ENCODE measurements around the gene C14orf180. TPM values are rescaled to one million over a fixed set of nuclear protein-coding genes. Genes with fewer than 3 reads are reported as not detected.
A peak's percentile ranks its signal among the peaks of the same experiment; 100 is the strongest.

The C14orf180 gene
- total RNA-seq: 100 to 1,000 TPM in 3 of 4 donors, 10 to 100 TPM in 1; 56.5 to 117 (median 104) TPM
- 153 TPM for polyA plus RNA-seq
- long read RNA-seq, donor 1, transcript C14orf180-201 (5 exons, 1,455 nt): minor isoform, 23 of 197 reads
- long read RNA-seq, donor 1, transcript C14orf180-203 (5 exons, 2,551 nt): major isoform, 95 of 197 reads
- long read RNA-seq, donor 1, transcript C14orf180-202 (5 exons, 2,009 nt): minor isoform, 5 of 197 reads
- long read RNA-seq, donor 1, partial matches to known transcripts: 53 of 197 reads
- long read RNA-seq, donor 1, other reads (novel, unspliced or antisense): 21 of 197 reads
- long read RNA-seq, donor 2, transcript C14orf180-203 (5 exons, 2,551 nt): major isoform, 27 of 85 reads
- long read RNA-seq, donor 2, transcript C14orf180-201 (5 exons, 1,455 nt): minor isoform, 5 of 85 reads
- long read RNA-seq, donor 2, partial matches to known transcripts: 32 of 85 reads
- long read RNA-seq, donor 2, other reads (novel, unspliced or antisense): 21 of 85 reads
- long read RNA-seq, donor 3, transcript C14orf180-201 (5 exons, 1,455 nt): minor isoform, 56 of 874 reads
- long read RNA-seq, donor 3, transcript C14orf180-202 (5 exons, 2,009 nt): minor isoform, 24 of 874 reads
- long read RNA-seq, donor 3, transcript C14orf180-203 (5 exons, 2,551 nt): major isoform, 493 of 874 reads
- long read RNA-seq, donor 3, partial matches to known transcripts: 182 of 874 reads
- long read RNA-seq, donor 3, other reads (novel, unspliced or antisense): 119 of 874 reads
- long read RNA-seq, donor 4, transcript C14orf180-203 (5 exons, 2,551 nt): major isoform, 75 of 152 reads
- long read RNA-seq, donor 4, transcript C14orf180-202 (5 exons, 2,009 nt): minor isoform, 7 of 152 reads
- long read RNA-seq, donor 4, transcript C14orf180-201 (5 exons, 1,455 nt): minor isoform, 11 of 152 reads
- long read RNA-seq, donor 4, partial matches to known transcripts: 36 of 152 reads
- long read RNA-seq, donor 4, other reads (novel, unspliced or antisense): 23 of 152 reads

DNA sequence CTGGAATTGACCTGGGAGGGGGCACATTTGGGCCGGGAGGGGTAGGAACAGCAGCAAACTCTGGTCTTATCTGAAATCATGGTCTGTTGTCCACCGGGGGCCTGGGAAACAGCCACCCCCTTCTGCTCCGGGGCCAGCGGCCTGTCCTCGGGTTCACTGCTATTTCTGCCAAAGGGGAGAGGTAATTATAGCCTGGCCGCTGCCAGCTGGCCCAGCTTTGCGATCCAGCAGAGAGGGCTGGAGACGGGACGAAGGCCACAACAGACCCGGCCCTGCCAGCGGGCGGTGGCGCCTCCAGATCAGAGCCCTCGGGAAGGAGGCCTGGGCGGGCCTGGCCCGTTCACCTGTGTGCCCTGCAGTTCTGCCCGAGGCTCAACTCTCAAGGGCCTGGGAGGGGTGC, at the start of gene C14orf180:
TSS of gene C14orf180 (plus strand) at position 258 of the 400 bp plus-strand sequence. CDS start 6,667 bp downstream, outside the sequence.
- DNase-seq (peak; percentile 68 to 93 (median 91)), ATAC-seq (peak; percentile 25 to 39)
- intact Hi-C loops (cut with DNase I): no loop called here
- WGBS: 31% methylated on average over 17 of the region's 17 CpGs
- Histone ChIP-seq H3K4me3 (ENCODE audit: low read length) (peak within 1 kb of the TSS; percentile 16), H3K27ac (ENCODE audit: low read length) (peak within 1 kb of the TSS; percentile 79), H3K27me3 (ENCODE audit: control insufficient read depth, insufficient read depth) (no peaks in the 10 kb centered on the region), H3K4me1 (ENCODE audit: control insufficient read depth, insufficient read depth, low read length) (peaks cover 16% of the 10 kb centered on the region), H3K9me3 (ENCODE audit: control insufficient read depth, low read length) (no peaks in the 10 kb centered on the region)

DNA sequence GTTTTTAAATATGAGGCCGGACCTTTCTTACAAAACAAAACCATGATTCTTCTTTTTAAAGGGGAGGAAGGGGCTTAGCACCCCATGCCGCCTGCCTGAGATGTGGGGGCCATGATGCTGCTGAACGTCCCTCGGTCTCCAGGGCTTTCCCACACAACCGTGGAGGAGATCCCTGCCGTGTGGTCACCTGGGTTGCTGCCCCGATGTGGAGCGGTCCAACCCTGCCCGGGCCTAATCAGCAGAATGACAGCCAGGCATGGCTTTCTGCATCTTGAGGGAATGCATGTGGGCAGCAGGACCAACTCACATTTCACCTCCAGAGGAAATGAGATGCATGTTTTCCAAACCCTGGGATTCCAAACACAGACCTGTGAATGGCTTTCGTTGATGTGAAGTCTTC, 48.9 kb upstream of the C14orf180 start:
- 65% methylated on average over 10 of the region's 10 CpGs for WGBS

DNA sequence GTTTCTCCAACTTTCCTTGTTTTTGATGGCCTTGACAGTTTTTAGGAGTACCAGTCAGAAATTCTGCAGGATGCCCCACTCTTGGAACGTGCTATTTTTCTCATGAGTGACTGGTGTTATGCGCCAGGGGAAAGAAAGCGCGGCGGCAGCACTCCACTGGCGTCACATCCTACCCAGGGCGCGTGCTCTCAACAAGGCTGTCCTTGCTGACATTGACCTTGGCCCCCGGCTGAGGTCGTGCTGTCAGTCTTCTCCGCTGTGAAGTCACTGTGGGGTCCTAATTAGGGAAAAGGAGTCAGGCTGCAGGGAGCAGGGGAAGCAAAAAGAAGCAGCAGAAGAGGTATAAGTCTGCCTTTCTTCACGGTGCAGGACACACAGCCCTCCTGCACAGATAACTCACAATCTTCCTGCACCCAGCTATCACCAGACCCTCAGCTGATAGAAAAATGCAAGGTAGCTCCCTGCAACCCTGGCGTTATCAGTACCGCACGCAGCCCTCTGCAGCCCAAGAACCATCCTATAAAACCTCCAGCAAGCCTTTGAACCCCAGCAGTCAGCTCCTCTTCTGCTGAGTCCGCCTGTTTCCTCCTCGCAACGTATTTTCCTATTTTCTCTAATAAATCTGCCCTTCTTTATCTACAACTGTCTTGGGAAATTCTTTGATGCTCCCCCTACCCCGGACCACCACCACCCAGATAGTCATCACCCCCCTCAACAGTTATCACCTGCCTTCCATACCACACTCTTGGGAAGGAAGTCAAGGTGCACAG, 48.0 kb upstream of the C14orf180 start:
- intact Hi-C loops (cut with DNase I): no loop called here
- Histone ChIP-seq H3K4me1 (ENCODE audit: control insufficient read depth, insufficient read depth, low read length) (no peaks in the 10 kb centered on the region), H3K4me3 (ENCODE audit: low read length) (no peak overlapping the region), H3K27ac (ENCODE audit: low read length) (no peak overlapping the region), H3K27me3 (ENCODE audit: control insufficient read depth, insufficient read depth) (no peaks in the 10 kb centered on the region), H3K9me3 (ENCODE audit: control insufficient read depth, low read length) (no peaks in the 10 kb centered on the region)
- DNase-seq (no peak), ATAC-seq (no peak)
- WGBS: 48% methylated on average over 19 of the region's 19 CpGs

More for the DNA sequence above, 48.9 kb upstream of the C14orf180 start:
- Histone ChIP-seq H3K27ac (ENCODE audit: low read length) (no peak overlapping the region), H3K4me3 (ENCODE audit: low read length) (no peak overlapping the region), H3K27me3 (ENCODE audit: control insufficient read depth, insufficient read depth) (no peaks in the 10 kb centered on the region), H3K4me1 (ENCODE audit: control insufficient read depth, insufficient read depth, low read length) (no peaks in the 10 kb centered on the region), H3K9me3 (ENCODE audit: control insufficient read depth, low read length) (no peaks in the 10 kb centered on the region)
- intact Hi-C loops (cut with DNase I): no loop called here
- ATAC-seq (no peak), DNase-seq (no peak)

DNA sequence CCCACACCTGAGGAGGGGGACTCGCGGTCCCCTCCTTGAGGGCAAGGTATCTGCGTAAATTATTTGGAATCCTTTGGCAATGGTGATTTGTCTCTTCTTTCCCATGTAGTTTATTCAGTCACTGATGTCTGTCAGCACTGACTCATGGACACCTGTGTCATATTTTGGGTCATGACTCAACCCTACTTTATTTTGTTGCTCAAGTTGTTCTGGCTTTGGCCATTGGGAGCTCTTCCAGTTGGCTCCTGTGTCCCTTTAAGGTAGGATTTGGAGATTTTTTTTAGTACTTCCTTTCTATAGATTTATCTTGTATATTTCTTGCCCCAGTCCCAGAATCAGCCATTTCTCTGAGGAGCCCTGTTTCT, 47.4 kb upstream of the C14orf180 start:
- Histone ChIP-seq H3K27ac (ENCODE audit: low read length) (no peak overlapping the region), H3K27me3 (ENCODE audit: control insufficient read depth, insufficient read depth) (no peaks in the 10 kb centered on the region), H3K4me3 (ENCODE audit: low read length) (no peak overlapping the region), H3K4me1 (ENCODE audit: control insufficient read depth, insufficient read depth, low read length) (no peaks in the 10 kb centered on the region), H3K9me3 (ENCODE audit: control insufficient read depth, low read length) (no peaks in the 10 kb centered on the region)
- 77% methylated on average over 3 of the region's 3 CpGs for WGBS
- peak in 1 of 2 donors; percentile 54 for ATAC-seq
- DNase-seq: no peak
- intact Hi-C loops (cut with DNase I): no loop called here

DNA sequence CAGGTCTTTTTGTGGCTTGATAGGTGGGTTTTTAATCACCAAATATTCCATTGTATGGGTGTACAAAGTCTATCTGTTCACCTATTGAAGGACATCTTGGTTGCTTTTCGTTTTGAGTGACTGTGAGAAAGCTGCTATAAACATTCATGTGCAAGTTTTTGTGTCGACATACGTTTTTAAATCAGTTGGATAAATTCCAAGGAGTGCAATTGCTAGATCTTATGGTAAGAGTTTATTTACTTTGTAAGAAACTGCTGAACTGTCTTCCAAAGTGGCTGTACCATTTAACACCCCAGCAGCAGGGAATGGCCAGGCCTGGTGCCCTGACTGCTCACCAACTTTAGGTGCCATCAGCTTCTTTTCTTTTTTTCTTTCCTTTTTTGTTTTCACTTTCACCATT, 45.5 kb upstream of the C14orf180 start:
- H3K9me3 ChIP-seq (ENCODE audit: control insufficient read depth, low read length): no peaks in the 10 kb centered on the region
- no peak for ATAC-seq
- no peaks in the 10 kb centered on the region for H3K27me3 ChIP-seq (ENCODE audit: control insufficient read depth, insufficient read depth)
- no peak for DNase-seq
- H3K4me1 ChIP-seq (ENCODE audit: control insufficient read depth, insufficient read depth, low read length): peaks cover 2% of the 10 kb centered on the region
- H3K4me3 ChIP-seq (ENCODE audit: low read length): no peak overlapping the region
- intact Hi-C loops (cut with DNase I): no loop called here
- H3K27ac ChIP-seq (ENCODE audit: low read length): no peak overlapping the region
- WGBS: 49% methylated on average over 3 of the region's 3 CpGs

DNA sequence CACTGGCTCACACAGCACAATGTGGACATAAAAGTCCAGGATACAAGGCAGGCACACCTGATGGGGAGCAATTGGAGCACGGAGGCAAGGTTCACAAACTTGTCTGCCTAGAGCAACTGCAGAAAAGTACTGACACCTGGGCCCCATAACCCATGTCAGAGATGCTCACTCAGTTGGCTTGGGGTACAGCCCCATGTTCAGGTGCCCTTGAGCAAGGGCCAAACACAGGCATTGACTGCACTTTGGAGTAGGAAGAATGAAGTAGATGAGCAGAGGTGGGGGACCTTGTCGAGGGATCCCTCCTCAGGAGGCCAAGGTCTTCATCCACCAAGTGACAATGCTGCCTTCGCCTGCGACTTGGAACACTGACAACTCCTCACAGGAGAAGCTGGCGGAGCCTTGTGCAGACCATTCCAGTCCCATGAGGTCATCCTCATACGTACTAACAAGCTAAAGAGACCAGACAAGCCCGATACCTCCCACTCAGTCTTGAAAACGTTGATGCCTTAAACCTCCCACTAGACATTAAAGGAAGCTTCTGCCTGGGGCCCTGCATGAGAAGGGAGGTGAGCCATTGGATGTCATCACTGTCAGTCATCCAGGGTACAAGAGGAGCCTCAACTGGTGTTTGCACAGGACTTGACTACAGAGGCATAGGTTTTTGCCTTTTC, 42.5 kb upstream of the C14orf180 start:
- Histone ChIP-seq H3K4me3 (ENCODE audit: low read length) (no peak overlapping the region), H3K4me1 (ENCODE audit: control insufficient read depth, insufficient read depth, low read length) (peaks cover 2% of the 10 kb centered on the region), H3K27ac (ENCODE audit: low read length) (no peak overlapping the region), H3K27me3 (ENCODE audit: control insufficient read depth, insufficient read depth) (no peaks in the 10 kb centered on the region), H3K9me3 (ENCODE audit: control insufficient read depth, low read length) (no peaks in the 10 kb centered on the region)
- ATAC-seq: no peak
- no peak for DNase-seq
- WGBS: 29% methylated on average over 8 of the region's 8 CpGs
- intact Hi-C loops (cut with DNase I): no loop called here

DNA sequence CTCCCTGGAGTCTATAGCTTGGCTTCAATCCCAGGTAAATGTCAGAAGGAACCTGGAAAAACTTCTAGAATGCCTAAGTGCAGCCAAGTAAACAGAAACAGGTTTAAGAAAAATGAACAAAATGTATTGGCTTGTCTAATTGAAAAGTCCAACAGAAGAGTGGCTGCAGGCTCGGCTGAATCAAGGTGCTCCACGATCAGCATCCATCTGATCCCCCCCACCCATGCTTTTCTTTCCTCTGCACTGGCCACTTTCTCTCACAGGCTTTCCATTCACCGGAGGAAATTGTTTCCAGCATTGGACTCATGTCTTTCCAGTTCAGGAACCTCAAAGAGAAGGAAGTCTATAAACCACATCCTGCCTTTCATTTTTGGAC, 42.0 kb upstream of the C14orf180 start:
- intact Hi-C loops (cut with DNase I): no loop called here
- no peak overlapping the region for H3K4me3 ChIP-seq (ENCODE audit: low read length)
- H3K27me3 ChIP-seq (ENCODE audit: control insufficient read depth, insufficient read depth): no peaks in the 10 kb centered on the region
- no peak overlapping the region for H3K27ac ChIP-seq (ENCODE audit: low read length)
- H3K4me1 ChIP-seq (ENCODE audit: control insufficient read depth, insufficient read depth, low read length): peaks cover 2% of the 10 kb centered on the region
- no peak for DNase-seq
- no peak for ATAC-seq
- WGBS: 52% methylated on average over 3 of the region's 3 CpGs
- no peaks in the 10 kb centered on the region for H3K9me3 ChIP-seq (ENCODE audit: control insufficient read depth, low read length)

DNA sequence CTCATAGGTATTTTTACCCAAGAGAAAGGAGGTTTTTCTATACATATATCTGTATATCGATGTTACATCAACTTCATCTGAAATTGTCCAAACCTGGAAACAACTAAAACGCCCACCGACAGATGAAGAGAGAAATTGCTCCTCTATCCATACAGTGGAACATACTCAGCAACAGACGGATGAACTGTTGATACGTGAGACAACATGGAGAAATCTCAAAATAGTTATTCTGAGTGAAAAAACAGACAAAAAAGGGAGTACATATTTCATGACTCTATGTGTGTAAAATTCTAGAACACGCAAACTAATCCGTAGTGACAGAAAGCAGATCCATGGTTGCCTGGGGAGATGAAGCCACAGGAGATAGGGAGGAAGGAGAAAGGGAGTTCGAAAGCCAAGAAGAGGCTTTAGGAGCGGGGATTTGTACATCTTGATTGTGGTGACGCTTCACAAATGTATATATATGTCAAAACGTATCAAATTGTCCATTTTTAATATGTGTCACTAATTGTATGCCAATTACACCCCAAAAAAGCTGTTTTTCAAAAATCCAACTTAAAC, 37.6 kb upstream of the C14orf180 start:
- H3K9me3 ChIP-seq (ENCODE audit: control insufficient read depth, low read length): no peaks in the 10 kb centered on the region
- ATAC-seq (no peak), DNase-seq (no peak)
- H3K4me3 ChIP-seq (ENCODE audit: low read length): no peak overlapping the region
- H3K4me1 ChIP-seq (ENCODE audit: control insufficient read depth, insufficient read depth, low read length): peaks cover 2% of the 10 kb centered on the region
- no peak overlapping the region for H3K27ac ChIP-seq (ENCODE audit: low read length)
- no peaks in the 10 kb centered on the region for H3K27me3 ChIP-seq (ENCODE audit: control insufficient read depth, insufficient read depth)
- intact Hi-C loops (cut with DNase I): no loop called here
- 63% methylated on average over 11 of the region's 11 CpGs for WGBS

DNA sequence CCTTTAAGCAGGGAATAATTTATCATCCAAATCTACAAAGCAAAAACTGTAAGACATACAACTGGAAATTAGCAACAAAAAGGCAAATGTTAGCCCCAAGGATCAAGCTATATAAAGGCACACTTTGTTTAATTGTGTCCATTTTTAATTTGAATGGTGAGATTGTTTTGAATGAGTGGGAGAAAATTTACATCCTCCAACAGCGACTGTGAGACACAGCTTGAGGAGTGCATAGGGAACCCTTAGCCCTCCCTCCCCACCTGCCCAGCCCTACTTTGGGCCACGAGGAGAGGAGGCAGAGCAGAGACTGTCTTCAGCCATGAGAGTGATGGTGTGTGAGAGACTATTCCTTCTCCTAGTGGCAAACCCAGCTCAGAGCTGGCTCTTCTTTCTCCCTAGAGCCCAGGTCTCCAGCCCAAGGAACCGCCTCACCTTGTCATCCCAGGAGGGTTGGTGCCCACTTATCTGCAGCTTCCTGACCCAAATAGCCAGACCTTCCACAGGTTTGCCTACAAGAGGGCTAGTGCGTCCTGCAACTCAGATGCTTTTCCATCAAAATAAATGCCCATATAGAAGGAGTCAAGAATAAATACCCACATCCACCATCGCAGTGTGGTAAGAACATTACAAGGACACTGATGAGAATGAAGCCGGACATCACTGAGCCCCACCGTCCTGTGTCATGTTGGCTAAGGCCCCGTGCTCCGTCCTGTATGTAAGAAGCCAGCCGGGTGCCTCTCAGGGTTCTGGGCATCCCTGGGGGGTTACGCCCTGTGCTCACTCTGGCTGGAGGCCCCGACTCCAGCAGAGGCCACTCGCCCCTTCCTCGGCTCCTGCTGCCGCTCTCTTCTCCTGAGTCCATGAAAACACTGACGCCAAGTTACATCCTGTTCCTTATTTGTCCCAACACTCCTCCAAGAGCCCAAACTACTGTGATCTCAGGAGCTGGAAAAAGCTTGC, 36.4 kb upstream of the C14orf180 start:
- intact Hi-C loops (cut with DNase I): no loop called here
- Histone ChIP-seq H3K27me3 (ENCODE audit: control insufficient read depth, insufficient read depth) (no peaks in the 10 kb centered on the region), H3K27ac (ENCODE audit: low read length) (no peak overlapping the region), H3K4me3 (ENCODE audit: low read length) (no peak overlapping the region), H3K9me3 (ENCODE audit: control insufficient read depth, low read length) (no peaks in the 10 kb centered on the region), H3K4me1 (ENCODE audit: control insufficient read depth, insufficient read depth, low read length) (no peaks in the 10 kb centered on the region)
- DNase-seq: no peak
- 81% methylated on average over 16 of the region's 16 CpGs for WGBS
- no peak for ATAC-seq
